Endothelial cell of umbilical vein (primary cell): ENCODE measurements around the gene TRIM27. TPM values are rescaled to one million over a fixed set of nuclear protein-coding genes. Genes with fewer than 3 reads are reported as not detected.

Experiments used
- BruUV-seq: library from RNA; stranded (reverse); fragments of 400-500 nt; replicated peaks from 2 replicates; lab custom pipeline; 2021; lab: Mats Ljungman, UMichigan
- CTCF ChIA-PET: fragments of 300-600, 350-600 bp; sonication (Branson Sonifier 250); formaldehyde crosslinking; loops from one replicate; lab custom pipeline; 2021; ENCODE audit warnings: antibody characterized with exemption, inconsistent platforms; lab: Charles Lee
- POLR2A ChIA-PET: fragments of 300-600, 350-600 bp; sonication (Branson Sonifier 250); formaldehyde crosslinking; loops from one replicate; lab custom pipeline; 2021; ENCODE audit warnings: antibody characterized with exemption, inconsistent platforms; lab: Charles Lee
- DNase-seq: peaks from one replicate; pipeline ENCODE4 v3.0.0-alpha.2; 2011; ENCODE audit warnings: low read depth, low spot score
- FAIRE-seq: peaks from 2 replicates; lab custom pipeline; 2011; peaks lifted over from hg19 to GRCh38; lab: Jason Lieb, UNC
- H2AFZ ChIP-seq: 2 replicates; pipeline ENCODE4 v1.6.0; 2012; ENCODE audit warnings: low read depth, low read length, control low read depth, inconsistent platforms
- H3K27ac ChIP-seq: 2 replicates; pipeline ENCODE4 v1.5.1; 2011; ENCODE audit warnings: low read depth, mild to moderate bottlenecking, control low read depth, low read length, moderate library complexity; ENCODE audit not compliant: insufficient read depth
- H3K27me3 ChIP-seq, 2 experiments: 2 replicates each; pipeline versions ENCODE4 v1.6.0 to v1.6.1; 2011; ENCODE audit warnings: low read length in 2 of 2, mixed read lengths in 1 of 2; ENCODE audit not compliant: control insufficient read depth in 2 of 2, insufficient read depth in 2 of 2
- H3K36me3 ChIP-seq, 2 experiments: 2 replicates in 1 of 2; 3 replicates in 1 of 2; pipeline ENCODE4 v1.5.1; 2011; ENCODE audit warnings: low read length in 2 of 2, mild to moderate bottlenecking in 1 of 2, moderate library complexity in 1 of 2; ENCODE audit not compliant: control insufficient read depth in 2 of 2, insufficient read depth in 2 of 2; ENCODE audit errors: extremely low read depth in 1 of 2
- H3K4me1 ChIP-seq: 3 replicates; pipeline ENCODE4 v1.5.1; 2011; ENCODE audit warnings: mild to moderate bottlenecking, low read length; ENCODE audit not compliant: control insufficient read depth, insufficient read depth; ENCODE audit errors: extremely low read depth
- H3K4me2 ChIP-seq: 2 replicates; pipeline ENCODE4 v1.6.1; 2011; ENCODE audit warnings: low read length, control low read depth, mixed read lengths; ENCODE audit not compliant: insufficient read depth
- H3K4me3 ChIP-seq, 3 experiments: fragments of 200-600 bp in 1 of 3; sonication (generic), shearing (Covaris generic) in 1 of 3; replicated peaks in 1 of 3; 2 replicates each; pipeline ENCODE4 v1.5.1; 2011 to 2016; ENCODE audit warnings: control low read depth in 3 of 3, low read length in 3 of 3, mild to moderate bottlenecking in 2 of 3, inconsistent platforms in 1 of 3, low read depth in 1 of 3, moderate library complexity in 1 of 3; ENCODE audit not compliant: insufficient read depth in 1 of 3
- H3K79me2 ChIP-seq: 2 replicates; pipeline ENCODE4 v1.6.0; 2012; ENCODE audit warnings: low read length, inconsistent platforms; ENCODE audit not compliant: control insufficient read depth, insufficient read depth
- H3K9ac ChIP-seq: replicated peaks from 2 replicates; pipeline ENCODE3; 2011; ENCODE audit warnings: low read length, control low read depth; ENCODE audit not compliant: insufficient read depth; ENCODE audit errors: extremely low read depth
- H3K9me1 ChIP-seq: replicated peaks from 3 replicates; pipeline ENCODE4 v1.6.0; 2011; ENCODE audit warnings: mild to moderate bottlenecking, low read length; ENCODE audit not compliant: control insufficient read depth, insufficient read depth; ENCODE audit errors: extremely low read depth
- H3K9me3 ChIP-seq: replicated peaks from 2 replicates; pipeline ENCODE4 v1.5.1; 2012; ENCODE audit warnings: low read length, inconsistent platforms; ENCODE audit not compliant: control insufficient read depth, insufficient read depth
- H4K20me1 ChIP-seq: replicated peaks from 2 replicates; pipeline ENCODE3; 2011; ENCODE audit warnings: mild to moderate bottlenecking, low read length; ENCODE audit not compliant: control insufficient read depth, insufficient read depth; ENCODE audit errors: extremely low read depth
- EZH2 ChIP-seq: IDR thresholded peaks from 2 replicates; pipeline ENCODE4 v1.6.1; 2012; ENCODE audit warnings: borderline replicate concordance, low read depth, mild to moderate bottlenecking, moderate library complexity, low read length, inconsistent platforms; ENCODE audit not compliant: severe bottlenecking
- FOS ChIP-seq: IDR thresholded peaks from 2 replicates; pipeline ENCODE4 v1.6.1; 2011; ENCODE audit warnings: mild to moderate bottlenecking, low read length, moderate library complexity, borderline replicate concordance; ENCODE audit not compliant: insufficient read depth
- GATA2 ChIP-seq: IDR thresholded peaks from 2 replicates; pipeline ENCODE4 v1.7.0; 2011; ENCODE audit warnings: low read depth, mild to moderate bottlenecking, moderate library complexity, mixed read lengths, low read length; ENCODE audit not compliant: insufficient read length, insufficient read depth
- JUN ChIP-seq: IDR thresholded peaks from 2 replicates; pipeline ENCODE4 v1.6.1; 2011; ENCODE audit warnings: borderline replicate concordance, low read depth; ENCODE audit not compliant: insufficient read length, insufficient read depth
- MYC ChIP-seq: IDR thresholded peaks from one replicate; pipeline ENCODE4 v1.6.1; 2011; ENCODE audit warnings: mild to moderate bottlenecking, low read depth, low read length
- POLR2A ChIP-seq: IDR thresholded peaks from 2 replicates; pipeline ENCODE4 v1.6.1; 2012; ENCODE audit warnings: low read depth, mild to moderate bottlenecking, control low read depth, low read length
- POLR2AphosphoS5 ChIP-seq: IDR thresholded peaks from 2 replicates; pipeline ENCODE4 v1.6.1; 2012; ENCODE audit warnings: low read depth, mild to moderate bottlenecking, control low read depth, low read length, moderate library complexity; ENCODE audit not compliant: insufficient read depth
- dilution Hi-C: fragments of 300-500 bp; cut with MboI; formaldehyde crosslinking; loops from one replicate; pipeline ENCODE4 v1.15.0; 2019; ENCODE audit warnings: low sequenced_read_pairs; ENCODE audit not compliant: extremely low pct_ligation_motif_present
- intact Hi-C: fragments of 100-400 bp; cut with micrococcal nuclease; formaldehyde crosslinking; loops from one replicate; pipeline ENCODE4 v1.10.0; 2022
- polyA plus RNA-seq, 4 experiments: library from polyadenylated mRNA; depleted of rRNA in 3 of 4; stranded (reverse) in 3 of 4; unstranded in 1 of 4; fragments of >200 nt; gene quantifications; 2 replicates each; pipeline versions ENCODE4 v1.2.1 to v1.2.3, GENCODE V29; 2011 to 2012; ENCODE audit warnings: missing spikeins in 1 of 4
- total RNA-seq: library from RNA; stranded (reverse); gene quantifications from 2 replicates; pipeline ENCODE4 v1.2.3, GENCODE V29; 2021
- TF ChIP-seq, protein P1 (sequence below), 2 donors: IDR thresholded peaks; 1 replicate in 1 of 2; 2 replicates in 1 of 2; pipeline ENCODE4 v1.5.1; 2011; ENCODE audit warnings: low read length in 2 of 2, mild to moderate bottlenecking in 2 of 2, moderate library complexity in 2 of 2, control low read depth in 1 of 2, inconsistent platforms in 1 of 2, low read depth in 1 of 2; ENCODE audit not compliant: insufficient read depth in 1 of 2; ENCODE audit errors: extremely low read depth in 1 of 2
- TF ChIP-seq, protein P2 (sequence below): IDR thresholded peaks from 2 replicates; pipeline ENCODE4 v1.6.1; 2011; ENCODE audit not compliant: insufficient read depth, insufficient read length

TRIM27 gene
- total and polyA plus RNA-seq, 2 donors (not counting 3 experiments of a cell fraction or from before 2014, with no cell fraction given) = 67.1 to 69.2 TPM

DNA sequence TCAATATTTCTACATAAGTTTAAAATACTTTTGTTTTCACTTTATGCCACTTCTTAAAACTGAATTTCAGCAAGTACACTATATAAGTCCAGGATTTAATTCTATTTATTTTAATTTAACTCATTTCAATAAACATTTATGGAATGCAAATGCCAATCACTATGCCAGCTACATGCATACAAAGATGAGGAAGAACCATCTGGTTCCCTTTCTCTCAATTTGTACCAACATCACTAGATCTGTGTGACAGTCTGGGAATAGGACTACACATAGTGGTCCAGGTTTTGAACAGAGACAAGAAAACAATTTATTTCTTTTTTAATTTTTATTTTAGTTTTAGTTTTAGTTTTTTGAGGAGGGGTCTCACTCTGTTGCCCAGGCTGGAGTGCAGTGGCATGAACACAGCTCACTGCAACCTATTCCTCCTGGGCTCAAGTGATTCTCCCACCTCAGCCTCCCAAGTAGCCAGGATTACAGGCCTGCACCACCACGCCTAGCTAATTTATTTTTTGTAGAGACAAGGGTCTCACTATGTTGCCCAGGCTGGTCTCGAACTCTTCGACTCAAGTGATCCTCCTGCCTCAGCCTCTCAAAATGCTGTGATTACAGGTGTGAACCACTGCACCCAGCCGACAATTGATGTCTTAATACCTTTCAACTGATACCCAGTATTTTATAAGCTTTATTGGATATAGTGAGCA is 35.8 kb downstream of the TRIM27 start:
- Histone ChIP-seq H3K79me2 (no peaks in the 10 kb centered on the region), H3K36me3 (no peaks in the 10 kb centered on the region), H3K9me3 (no peaks in the 10 kb centered on the region), H4K20me1 (no peaks in the 10 kb centered on the region), H3K9ac (no peak overlapping the region), H3K4me3 (no peak overlapping the region), H3K4me1 (no peaks in the 10 kb centered on the region), H3K4me2 (no peak overlapping the region), H2AFZ (no peak overlapping the region), H3K27me3 (peaks cover 17% of the 10 kb centered on the region in 2 experiments), H3K27ac (no peak overlapping the region), H3K9me1 (no peaks in the 10 kb centered on the region)
- POLR2A ChIA-PET = no interaction called here
- BruUV-seq = no TSS peak
- intact Hi-C loops (no loop called here), dilution Hi-C loops (no loop called here)
- DNase-seq (no peak), FAIRE-seq (no peak)
- CTCF ChIA-PET = interaction anchor here (1.4 kb wide), 1 partner anchor 24 kb away, joined by 3 read pairs; no protein-coding TSS in a partner anchor
- no peak for TF ChIP-seq MYC
- TF ChIP-seq, protein P1, sequence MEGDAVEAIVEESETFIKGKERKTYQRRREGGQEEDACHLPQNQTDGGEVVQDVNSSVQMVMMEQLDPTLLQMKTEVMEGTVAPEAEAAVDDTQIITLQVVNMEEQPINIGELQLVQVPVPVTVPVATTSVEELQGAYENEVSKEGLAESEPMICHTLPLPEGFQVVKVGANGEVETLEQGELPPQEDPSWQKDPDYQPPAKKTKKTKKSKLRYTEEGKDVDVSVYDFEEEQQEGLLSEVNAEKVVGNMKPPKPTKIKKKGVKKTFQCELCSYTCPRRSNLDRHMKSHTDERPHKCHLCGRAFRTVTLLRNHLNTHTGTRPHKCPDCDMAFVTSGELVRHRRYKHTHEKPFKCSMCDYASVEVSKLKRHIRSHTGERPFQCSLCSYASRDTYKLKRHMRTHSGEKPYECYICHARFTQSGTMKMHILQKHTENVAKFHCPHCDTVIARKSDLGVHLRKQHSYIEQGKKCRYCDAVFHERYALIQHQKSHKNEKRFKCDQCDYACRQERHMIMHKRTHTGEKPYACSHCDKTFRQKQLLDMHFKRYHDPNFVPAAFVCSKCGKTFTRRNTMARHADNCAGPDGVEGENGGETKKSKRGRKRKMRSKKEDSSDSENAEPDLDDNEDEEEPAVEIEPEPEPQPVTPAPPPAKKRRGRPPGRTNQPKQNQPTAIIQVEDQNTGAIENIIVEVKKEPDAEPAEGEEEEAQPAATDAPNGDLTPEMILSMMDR (IDR thresholded peaks at IDR 0.05; ENCODE audit: extremely low read depth in 1 of 2, insufficient read depth in 1 of 2, low read depth in 1 of 2, low read length in 2 of 2) = no peak
- no peak for TF ChIP-seq JUN
- no peak for TF ChIP-seq FOS
- TF ChIP-seq, protein P2, sequence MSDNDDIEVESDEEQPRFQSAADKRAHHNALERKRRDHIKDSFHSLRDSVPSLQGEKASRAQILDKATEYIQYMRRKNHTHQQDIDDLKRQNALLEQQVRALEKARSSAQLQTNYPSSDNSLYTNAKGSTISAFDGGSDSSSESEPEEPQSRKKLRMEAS = no peak
- no peak for TF ChIP-seq POLR2AphosphoS5
- TF ChIP-seq GATA2 = no peak
- TF ChIP-seq POLR2A = no peak
- no peak for TF ChIP-seq EZH2
